Smooth muscle cell (in vitro differentiated cells): Measurements from ENCODE around the gene SLC34A3. TPM values are rescaled to one million over a fixed set of nuclear protein-coding genes. Genes with fewer than 3 reads are reported as not detected.

Source experiments
- DNase-seq: peaks from one replicate; lab custom pipeline; 2025; ENCODE audit not compliant: unreplicated experiment; lab: John Stamatoyannopoulos, UW
- H2AFZ ChIP-seq: fragments of 200-600 bp; sonication (generic); 2 replicates; pipeline ENCODE4 v1.6.0; 2016; ENCODE audit warnings: antibody characterized with exemption, low read depth, mild to moderate bottlenecking
- H3F3A ChIP-seq: fragments of 200-600 bp; sonication (generic); 2 replicates; pipeline ENCODE4 v1.6.0; 2017; ENCODE audit warnings: antibody characterized with exemption, low read depth
- H3K27ac ChIP-seq: fragments of 200-600 bp; sonication (generic); 2 replicates; pipeline ENCODE4 v1.5.1; 2016; ENCODE audit warnings: low read depth, mild to moderate bottlenecking
- H3K27me3 ChIP-seq: fragments of 200-600 bp; sonication (generic); 2 replicates; pipeline ENCODE4 v1.6.1; 2016; ENCODE audit warnings: low read depth, mild to moderate bottlenecking
- H3K36me3 ChIP-seq: fragments of 200-600 bp; sonication (generic); 2 replicates; pipeline ENCODE4 v1.5.1; 2016; ENCODE audit warnings: low read depth
- H3K4me1 ChIP-seq: fragments of 200-600 bp; sonication (generic); 2 replicates; pipeline ENCODE4 v1.5.1; 2016; ENCODE audit warnings: low read depth
- H3K4me2 ChIP-seq: fragments of 200-600 bp; sonication (generic); 2 replicates; pipeline ENCODE4 v1.6.0; 2016; ENCODE audit warnings: mild to moderate bottlenecking
- H3K4me3 ChIP-seq: fragments of 200-600 bp; sonication (generic); 2 replicates; pipeline ENCODE4 v1.5.1; 2016; ENCODE audit warnings: mild to moderate bottlenecking
- H3K79me2 ChIP-seq: fragments of 200-600 bp; sonication (generic); 2 replicates; pipeline ENCODE4 v1.6.0; 2016; ENCODE audit warnings: low read depth, mild to moderate bottlenecking
- H3K9ac ChIP-seq: fragments of 200-600 bp; sonication (generic); 2 replicates; pipeline ENCODE4 v1.6.0; 2016; ENCODE audit warnings: low read depth
- H3K9me3 ChIP-seq: fragments of 200-600 bp; sonication (generic); replicated peaks from 2 replicates; pipeline ENCODE4 v1.5.1; 2016; ENCODE audit warnings: low read depth
- H4K20me1 ChIP-seq: fragments of 200-600 bp; sonication (generic); 2 replicates; pipeline ENCODE4 v1.6.0; 2016; ENCODE audit warnings: low read depth
- WGBS: methylation state at CpG from one replicate; pipeline ENCODE4 v1.1.7; 2016; ENCODE audit warnings: low lambda C conversion rate; 5-methylcytosine and 5-hydroxymethylcytosine counted together
- polyA plus RNA-seq: library from polyadenylated mRNA; unstranded; fragments of >200 nt; fragmentation: Nextera tagmentation; extraction: Ambion mirVana; gene quantifications from 2 replicates; pipeline ENCODE4 v1.2.1, GENCODE V29; 2016
- total RNA-seq: library from RNA; depleted of rRNA; stranded (reverse); fragments of >200 nt; gene quantifications from 2 replicates; pipeline ENCODE4 v1.2.3, GENCODE V29; 2014
- TF ChIP-seq, protein P1 (sequence below): fragments of 200-600 bp; sonication (generic); IDR thresholded peaks from 2 replicates; pipeline ENCODE4 v1.5.1; 2017; ENCODE audit warnings: borderline replicate concordance, mild to moderate bottlenecking, antibody characterized with exemption; ENCODE audit not compliant: insufficient read depth, poor library complexity, severe bottlenecking

The SLC34A3 gene
- total and polyA plus RNA-seq, 2 experiments from 2014 or later, result not detected

DNA sequence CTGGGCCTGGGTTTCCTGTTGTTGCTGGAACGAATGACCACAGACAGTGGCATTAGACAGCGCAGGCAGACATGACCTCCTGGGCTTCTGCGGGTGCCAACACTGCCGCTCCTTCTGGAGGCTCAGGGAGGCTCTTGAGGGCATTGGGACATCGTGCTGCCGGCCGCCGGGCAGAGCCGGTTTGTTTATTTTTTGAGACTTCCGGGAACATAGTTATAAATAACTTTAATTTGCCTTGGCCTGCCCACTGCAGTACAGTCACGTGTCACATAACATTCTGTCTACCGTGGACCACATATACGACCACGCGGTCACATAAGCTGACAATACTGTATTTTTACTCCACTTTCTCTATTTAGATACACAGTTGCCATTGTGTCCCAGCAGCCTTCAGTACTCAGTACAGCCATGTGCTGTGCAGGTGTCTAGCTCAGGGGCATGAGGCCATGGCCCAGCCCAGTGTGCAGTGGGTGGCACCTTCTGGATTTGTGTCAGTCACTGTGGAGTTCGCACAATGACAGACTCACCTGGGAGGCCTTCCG, 38.6 kb downstream of the SLC34A3 start:
- 91% methylated on average over 17 of the region's 17 CpGs for WGBS
- Histone ChIP-seq H4K20me1 (peaks cover 31% of the 10 kb centered on the region), H3K4me2 (no peak overlapping the region), H3K9ac (no peak overlapping the region), H3K27ac (no peak overlapping the region), H3K9me3 (no peaks in the 10 kb centered on the region), H2AFZ (no peak overlapping the region), H3K36me3 (no peaks in the 10 kb centered on the region), H3K27me3 (no peaks in the 10 kb centered on the region), H3K4me3 (no peak overlapping the region), H3K4me1 (no peaks in the 10 kb centered on the region), H3F3A (no peaks in the 10 kb centered on the region), H3K79me2 (no peaks in the 10 kb centered on the region)
- TF ChIP-seq, protein P1, sequence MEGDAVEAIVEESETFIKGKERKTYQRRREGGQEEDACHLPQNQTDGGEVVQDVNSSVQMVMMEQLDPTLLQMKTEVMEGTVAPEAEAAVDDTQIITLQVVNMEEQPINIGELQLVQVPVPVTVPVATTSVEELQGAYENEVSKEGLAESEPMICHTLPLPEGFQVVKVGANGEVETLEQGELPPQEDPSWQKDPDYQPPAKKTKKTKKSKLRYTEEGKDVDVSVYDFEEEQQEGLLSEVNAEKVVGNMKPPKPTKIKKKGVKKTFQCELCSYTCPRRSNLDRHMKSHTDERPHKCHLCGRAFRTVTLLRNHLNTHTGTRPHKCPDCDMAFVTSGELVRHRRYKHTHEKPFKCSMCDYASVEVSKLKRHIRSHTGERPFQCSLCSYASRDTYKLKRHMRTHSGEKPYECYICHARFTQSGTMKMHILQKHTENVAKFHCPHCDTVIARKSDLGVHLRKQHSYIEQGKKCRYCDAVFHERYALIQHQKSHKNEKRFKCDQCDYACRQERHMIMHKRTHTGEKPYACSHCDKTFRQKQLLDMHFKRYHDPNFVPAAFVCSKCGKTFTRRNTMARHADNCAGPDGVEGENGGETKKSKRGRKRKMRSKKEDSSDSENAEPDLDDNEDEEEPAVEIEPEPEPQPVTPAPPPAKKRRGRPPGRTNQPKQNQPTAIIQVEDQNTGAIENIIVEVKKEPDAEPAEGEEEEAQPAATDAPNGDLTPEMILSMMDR, result no peak
- DNase-seq, result no peak

DNA sequence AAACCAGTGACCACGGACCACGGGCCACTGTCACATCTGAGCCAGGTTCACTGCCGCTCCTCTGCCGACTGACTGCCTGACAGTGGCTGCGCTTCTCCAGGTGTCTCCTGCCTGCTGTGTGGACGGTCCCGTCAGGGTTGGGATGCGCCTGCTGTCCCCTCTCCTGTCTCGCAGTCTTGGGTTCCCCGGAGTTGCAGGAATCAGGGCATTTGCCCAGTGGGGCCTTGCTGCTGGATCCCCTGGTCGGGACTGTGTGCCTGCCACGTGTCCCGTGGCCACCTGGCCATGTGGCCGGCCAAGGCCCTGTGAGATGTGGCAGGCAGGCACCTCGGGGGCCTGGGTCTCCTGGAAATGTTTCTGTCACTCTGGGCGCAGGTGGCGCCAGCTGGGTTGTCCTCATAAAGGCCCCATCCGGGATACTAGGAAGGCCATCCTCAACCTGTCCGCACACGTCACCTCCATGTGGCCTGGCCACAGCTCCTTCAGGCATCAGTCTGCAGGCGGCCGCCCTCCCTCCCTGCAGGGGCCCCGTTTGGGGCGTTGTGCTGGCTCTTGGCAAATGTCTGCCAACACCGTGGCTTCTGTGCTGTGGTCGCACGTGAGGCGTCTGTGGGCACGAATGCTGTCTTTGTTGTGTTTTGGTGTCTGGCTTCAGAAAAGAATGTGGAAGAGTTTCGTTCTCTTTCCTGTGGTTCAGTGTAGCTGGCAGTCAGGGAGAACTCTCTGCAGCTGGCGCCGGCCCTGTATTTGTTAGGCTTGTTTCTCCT, 40.4 kb downstream of the SLC34A3 start:
- Histone ChIP-seq H3K4me1 (no peaks in the 10 kb centered on the region), H3K27ac (no peak overlapping the region), H3K79me2 (no peaks in the 10 kb centered on the region), H4K20me1 (peaks cover 33% of the 10 kb centered on the region), H3K27me3 (no peaks in the 10 kb centered on the region), H2AFZ (no peak overlapping the region), H3K4me2 (no peak overlapping the region), H3K4me3 (no peak overlapping the region), H3K9me3 (no peaks in the 10 kb centered on the region), H3F3A (no peaks in the 10 kb centered on the region), H3K36me3 (no peaks in the 10 kb centered on the region), H3K9ac (no peak overlapping the region)
- TF ChIP-seq, protein P1, result no peak
- 93% methylated on average over 32 of the region's 32 CpGs for WGBS
- no peak for DNase-seq

DNA sequence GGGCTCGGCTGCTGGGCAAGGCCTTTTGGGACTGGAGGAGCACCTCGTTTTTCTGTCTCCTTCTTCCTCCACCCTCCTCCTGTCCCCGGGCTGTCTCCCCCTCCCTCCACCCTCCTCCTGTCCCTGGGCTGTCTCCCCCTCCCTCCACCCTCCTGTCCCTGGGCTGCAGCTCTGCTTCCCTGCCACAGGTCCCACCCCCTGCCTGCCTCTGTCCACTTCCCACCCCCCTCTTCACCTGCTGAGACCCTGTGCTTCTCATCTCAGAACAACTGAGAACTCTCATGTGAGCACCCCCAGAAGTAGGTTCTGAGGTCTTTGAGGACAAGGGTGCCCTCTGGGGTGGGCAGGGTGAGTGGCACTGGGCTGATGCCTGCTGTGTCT, 41.0 kb downstream of the SLC34A3 start:
- no peak overlapping the region for H3K27ac ChIP-seq
- no peak for DNase-seq
- H3K4me1 ChIP-seq, result peaks cover 5% of the 10 kb centered on the region
- TF ChIP-seq, protein P1, result no peak
- no peaks in the 10 kb centered on the region for H3K36me3 ChIP-seq
- WGBS, result no CpG with 5 or more reads among the region's 3 CpGs
- no peaks in the 10 kb centered on the region for H3K9me3 ChIP-seq
- no peaks in the 10 kb centered on the region for H3F3A ChIP-seq
- H4K20me1 ChIP-seq, result peaks cover 33% of the 10 kb centered on the region
- no peak overlapping the region for H2AFZ ChIP-seq
- no peaks in the 10 kb centered on the region for H3K79me2 ChIP-seq
- H3K9ac ChIP-seq, result no peak overlapping the region
- no peaks in the 10 kb centered on the region for H3K27me3 ChIP-seq
- H3K4me2 ChIP-seq, result no peak overlapping the region
- H3K4me3 ChIP-seq, result no peak overlapping the region
